GM12864 (cell line): Measurements from ENCODE around the gene HAUS2.

ENCODE experiments used
- DNase-seq: peaks from one replicate; pipeline ENCODE4 v3.0.0-alpha.2; 2011; ENCODE audit warnings: low read depth
- H3K4me3 ChIP-seq: 2 replicates; pipeline ENCODE4 v1.5.1; 2011; ENCODE audit warnings: mild to moderate bottlenecking, low read depth, low read length, control low read depth
- TF ChIP-seq, protein P1 (sequence below): IDR thresholded peaks from 2 replicates; pipeline ENCODE4 v1.5.1; 2011; ENCODE audit warnings: low read depth, mild to moderate bottlenecking, moderate library complexity, low read length, control low read depth, inconsistent platforms; ENCODE audit errors: missing control alignments

HAUS2 gene

DNA sequence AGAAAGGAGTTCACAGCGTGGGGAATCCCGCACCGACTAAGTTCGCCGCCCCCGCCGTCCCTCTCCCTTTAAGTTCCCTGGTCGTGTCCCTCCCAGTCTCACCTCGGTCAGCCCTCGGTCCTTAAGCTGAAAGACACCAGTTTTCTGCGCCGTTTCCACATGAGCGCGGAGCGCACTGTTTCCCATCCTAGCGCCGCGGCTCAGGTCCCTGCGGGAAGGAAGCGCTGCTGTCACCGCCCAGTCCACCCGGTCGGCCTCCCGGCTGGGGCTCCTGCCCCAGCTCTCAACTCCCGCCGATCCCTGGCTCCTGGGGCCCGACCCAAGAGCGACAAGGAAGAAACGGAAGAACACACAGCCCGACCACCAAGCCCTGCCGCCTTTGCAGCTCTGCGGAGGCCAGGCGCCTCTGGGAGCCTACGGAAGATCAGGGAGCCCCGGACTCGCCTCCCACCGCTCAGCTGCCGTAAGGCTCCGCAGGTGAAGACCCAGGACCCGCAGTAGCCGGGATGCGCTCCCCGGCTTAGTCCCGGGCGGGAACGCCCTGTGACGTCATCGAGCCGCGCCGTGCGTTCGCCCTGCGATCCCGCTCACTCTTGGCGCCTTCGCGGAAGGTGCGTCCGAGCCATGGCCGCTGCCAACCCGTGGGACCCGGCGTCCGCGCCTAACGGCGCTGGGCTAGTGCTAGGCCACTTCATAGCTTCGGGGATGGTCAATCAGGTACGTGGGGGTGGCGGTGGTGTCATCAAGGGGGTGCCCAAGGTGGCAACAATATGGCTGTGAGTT, at the start of gene HAUS2, which contains the start of gene LRRC57:
HAUS2 (plus strand) TSS at position 590 of the 783 bp plus-strand sequence; CDS start at position 625, 35 bp downstream.
LRRC57 (minus strand) TSS at position 545 of the 783 bp plus-strand sequence; CDS start at position 186, 359 bp downstream.
- peak within 1 kb of the TSS; percentile 90 for H3K4me3 ChIP-seq
- DNase-seq: peak; percentile 43
- TF ChIP-seq, protein P1, sequence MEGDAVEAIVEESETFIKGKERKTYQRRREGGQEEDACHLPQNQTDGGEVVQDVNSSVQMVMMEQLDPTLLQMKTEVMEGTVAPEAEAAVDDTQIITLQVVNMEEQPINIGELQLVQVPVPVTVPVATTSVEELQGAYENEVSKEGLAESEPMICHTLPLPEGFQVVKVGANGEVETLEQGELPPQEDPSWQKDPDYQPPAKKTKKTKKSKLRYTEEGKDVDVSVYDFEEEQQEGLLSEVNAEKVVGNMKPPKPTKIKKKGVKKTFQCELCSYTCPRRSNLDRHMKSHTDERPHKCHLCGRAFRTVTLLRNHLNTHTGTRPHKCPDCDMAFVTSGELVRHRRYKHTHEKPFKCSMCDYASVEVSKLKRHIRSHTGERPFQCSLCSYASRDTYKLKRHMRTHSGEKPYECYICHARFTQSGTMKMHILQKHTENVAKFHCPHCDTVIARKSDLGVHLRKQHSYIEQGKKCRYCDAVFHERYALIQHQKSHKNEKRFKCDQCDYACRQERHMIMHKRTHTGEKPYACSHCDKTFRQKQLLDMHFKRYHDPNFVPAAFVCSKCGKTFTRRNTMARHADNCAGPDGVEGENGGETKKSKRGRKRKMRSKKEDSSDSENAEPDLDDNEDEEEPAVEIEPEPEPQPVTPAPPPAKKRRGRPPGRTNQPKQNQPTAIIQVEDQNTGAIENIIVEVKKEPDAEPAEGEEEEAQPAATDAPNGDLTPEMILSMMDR: no peak

DNA sequence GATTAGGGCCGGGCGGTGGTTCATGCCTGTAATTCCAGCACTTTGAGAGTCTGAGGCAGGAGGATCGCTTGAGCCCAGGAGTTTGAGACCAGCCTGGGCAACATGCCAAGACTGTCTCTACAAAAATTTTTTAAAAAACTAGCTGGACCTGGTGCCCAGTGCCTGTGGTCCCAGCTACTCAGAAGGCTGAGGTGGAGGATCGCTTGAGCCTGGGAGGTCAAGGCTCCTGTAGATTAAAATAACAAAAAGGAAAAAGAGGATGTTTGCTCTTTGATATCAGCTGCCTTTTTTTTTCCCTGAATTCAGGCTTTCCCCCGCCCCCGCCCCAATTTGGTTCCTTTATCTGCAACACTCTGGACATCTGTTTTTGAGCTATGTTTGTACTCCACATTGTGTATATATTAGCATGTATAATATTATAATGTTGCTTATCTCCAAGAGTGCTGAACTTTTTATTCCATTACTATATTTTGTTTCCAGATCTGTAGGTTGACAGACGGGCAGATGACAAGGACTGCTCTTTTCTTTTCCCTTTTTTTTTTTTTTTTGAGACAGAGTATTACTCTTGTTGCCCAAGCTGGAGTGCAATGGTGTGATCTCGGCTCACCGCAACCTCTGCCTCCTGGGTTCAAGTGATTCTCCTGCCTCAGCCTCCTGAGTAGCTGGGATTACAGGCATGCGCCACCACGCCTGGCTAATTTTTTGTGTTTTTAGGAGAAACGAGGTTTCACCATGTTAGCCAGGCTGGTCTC, 48.6 kb upstream of the HAUS2 start:
- no peak for DNase-seq
- no peak overlapping the region; the same call in 1 of the 2 replicates for H3K4me3 ChIP-seq
- TF ChIP-seq, protein P1: no peak

DNA sequence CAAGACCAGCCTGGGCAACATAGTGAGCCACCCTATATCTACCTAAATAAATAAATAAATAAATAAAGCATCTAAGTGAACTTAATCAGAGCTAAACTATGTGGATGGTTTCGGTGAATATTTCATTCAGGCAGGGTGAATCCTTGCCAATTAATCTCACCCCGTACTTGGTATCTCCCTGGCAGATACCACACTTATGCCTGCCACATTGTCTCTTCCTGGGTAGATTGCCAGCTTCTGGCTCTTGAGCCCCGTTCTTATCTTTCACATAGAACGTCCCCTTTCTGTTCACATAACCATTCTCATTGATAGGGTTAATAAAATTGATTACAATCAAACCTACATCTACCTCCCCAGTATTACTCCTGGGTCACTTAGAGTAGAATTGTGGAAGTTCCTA, 46.2 kb upstream of the HAUS2 start:
- no peak for DNase-seq
- TF ChIP-seq, protein P1: no peak
- H3K4me3 ChIP-seq: no peak overlapping the region; the same call in 1 of the 2 replicates

DNA sequence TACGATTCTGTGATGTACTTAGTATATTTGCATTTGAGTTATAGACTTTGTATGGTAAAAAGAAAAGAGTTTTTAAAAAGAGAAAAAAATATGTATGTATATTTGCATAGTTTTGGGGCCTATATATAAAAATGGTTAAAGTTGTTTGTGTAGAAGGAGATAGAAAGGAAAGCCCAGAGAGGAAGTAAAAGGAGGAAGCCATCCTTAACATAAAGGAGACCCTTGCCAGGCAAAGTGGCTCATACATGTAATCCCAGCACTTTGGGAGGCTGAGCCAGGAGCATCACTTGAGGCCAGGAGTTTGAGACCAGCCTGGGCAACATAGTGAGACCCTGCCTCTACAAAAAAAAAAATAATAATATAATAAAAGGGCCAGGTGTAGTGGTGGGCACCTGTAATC, 44.8 kb upstream of the HAUS2 start:
- TF ChIP-seq, protein P1: no peak
- peak overlapping the region; percentile 6; the same call in 1 of the 2 replicates for H3K4me3 ChIP-seq
- no peak for DNase-seq

DNA sequence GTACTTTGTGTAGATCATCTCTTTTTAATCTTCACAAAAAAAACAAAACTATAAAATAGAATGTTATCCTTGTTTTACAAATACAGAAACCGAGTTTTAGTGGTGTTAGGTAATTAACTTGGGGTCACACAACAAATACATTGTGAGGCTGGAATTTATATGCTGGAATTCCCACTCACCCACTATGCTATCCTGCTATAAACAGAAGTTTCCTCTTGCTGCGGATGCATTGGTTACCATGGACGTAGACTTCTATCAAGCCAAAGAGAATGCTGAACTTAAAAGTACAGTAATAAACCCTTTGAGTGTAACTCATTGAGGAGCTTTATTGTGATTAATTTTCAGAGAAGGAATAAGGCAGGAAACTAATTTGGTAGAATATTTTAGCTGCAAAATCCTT, 44.0 kb upstream of the HAUS2 start:
- TF ChIP-seq, protein P1: no peak
- no peak for DNase-seq
- peak overlapping the region; percentile 21; the same call in 1 of the 2 replicates for H3K4me3 ChIP-seq

DNA sequence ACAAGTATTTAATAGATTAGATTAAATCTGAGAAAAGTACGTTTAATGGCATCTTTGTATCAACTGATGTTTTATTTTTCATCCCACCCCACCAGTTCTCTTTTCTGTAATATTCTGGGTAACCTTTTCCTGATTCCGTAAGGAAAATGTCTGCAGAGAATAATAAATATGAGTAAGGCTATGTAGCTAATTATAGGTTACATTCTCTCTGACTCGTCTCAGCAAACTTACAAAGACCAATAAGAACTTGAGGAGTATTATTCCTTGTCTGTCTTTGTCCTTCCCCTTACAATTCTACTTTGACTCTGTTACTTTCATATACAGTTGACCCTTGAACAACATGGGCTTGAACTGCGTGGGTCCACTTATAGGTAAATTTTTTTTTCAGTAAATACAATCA, 41.1 kb upstream of the HAUS2 start:
- no peak for DNase-seq
- H3K4me3 ChIP-seq: no peak overlapping the region

More for the DNA sequence above, 41.1 kb upstream of the HAUS2 start:
- TF ChIP-seq, protein P1: no peak
